ENCODE results near the gene CNEP1R1. TPM values are rescaled to one million over a fixed set of nuclear protein-coding genes. Genes with fewer than 3 reads are reported as not detected.

Gene CNEP1R1
- total RNA-seq, 1 donor from 2014 or later = 28.4 TPM

GRCh38 chr16:50004239-50004638, 20.8 kb upstream of the CNEP1R1 start:
- no peak for TF ChIP-seq CTCF (IDR thresholded peaks at IDR 0.05; ENCODE audit: unreplicated experiment)
- no peak for DNase-seq (ENCODE audit: low spot score, unreplicated experiment)
- peaks cover 6% of the 10 kb centered on the region for H3K27me3 Mint-ChIP-seq
- H3K27ac Mint-ChIP-seq = no peak overlapping the region
- H3K9me3 Mint-ChIP-seq (ENCODE audit: low read depth) = peaks cover 6% of the 10 kb centered on the region
- H3K4me3 Mint-ChIP-seq (ENCODE audit: low read depth) = no peak overlapping the region
- no peaks in the 10 kb centered on the region for H3K4me1 Mint-ChIP-seq (ENCODE audit: low read depth)
- H3K36me3 Mint-ChIP-seq (ENCODE audit: insufficient read depth) = no peaks in the 10 kb centered on the region

GRCh38 chr16:50006964-50007363, 18.1 kb upstream of the CNEP1R1 start:
- Mint-ChIP-seq H3K36me3 (ENCODE audit: insufficient read depth) (no peaks in the 10 kb centered on the region), H3K27me3 (peaks cover 2% of the 10 kb centered on the region), H3K9me3 (ENCODE audit: low read depth) (peaks cover 6% of the 10 kb centered on the region), H3K4me1 (ENCODE audit: low read depth) (peaks cover 6% of the 10 kb centered on the region), H3K27ac (no peak overlapping the region), H3K4me3 (ENCODE audit: low read depth) (no peak overlapping the region)
- no peak for DNase-seq (ENCODE audit: low spot score, unreplicated experiment)
- no peak for TF ChIP-seq CTCF (IDR thresholded peaks at IDR 0.05; ENCODE audit: unreplicated experiment)

- Mint-ChIP-seq H3K9me3 (ENCODE audit: low read depth) (peaks cover 6% of the 10 kb centered on the region), H3K27me3 (peaks cover 6% of the 10 kb centered on the region), H3K4me1 (ENCODE audit: low read depth) (peaks cover 6% of the 10 kb centered on the region), H3K36me3 (ENCODE audit: insufficient read depth) (no peaks in the 10 kb centered on the region), H3K4me3 (ENCODE audit: low read depth) (no peak overlapping the region), H3K27ac (no peak overlapping the region)
- TF ChIP-seq CTCF (IDR thresholded peaks at IDR 0.05; ENCODE audit: unreplicated experiment) = no peak
- no peak for DNase-seq (ENCODE audit: low spot score, unreplicated experiment)
These were observed 17.3 kb upstream of the CNEP1R1 start for GRCh38 chr16:50007744-50008143.

- no peak for TF ChIP-seq CTCF (IDR thresholded peaks at IDR 0.05; ENCODE audit: unreplicated experiment)
- no peaks in the 10 kb centered on the region for H3K36me3 Mint-ChIP-seq (ENCODE audit: insufficient read depth)
- H3K27ac Mint-ChIP-seq = no peak overlapping the region
- H3K4me3 Mint-ChIP-seq (ENCODE audit: low read depth) = no peak overlapping the region
- H3K27me3 Mint-ChIP-seq = peaks cover 6% of the 10 kb centered on the region
- DNase-seq (ENCODE audit: low spot score, unreplicated experiment) = no peak
- peaks cover 6% of the 10 kb centered on the region for H3K4me1 Mint-ChIP-seq (ENCODE audit: low read depth)
- peaks cover 6% of the 10 kb centered on the region for H3K9me3 Mint-ChIP-seq (ENCODE audit: low read depth)
These were observed 14.8 kb upstream of the CNEP1R1 start for GRCh38 chr16:50010212-50010611.

GRCh38 chr16:50011707-50012106, 13.3 kb upstream of the CNEP1R1 start:
- Mint-ChIP-seq H3K36me3 (ENCODE audit: insufficient read depth) (no peaks in the 10 kb centered on the region), H3K4me1 (ENCODE audit: low read depth) (peaks cover 6% of the 10 kb centered on the region), H3K27me3 (peaks cover 6% of the 10 kb centered on the region), H3K4me3 (ENCODE audit: low read depth) (no peak overlapping the region), H3K9me3 (ENCODE audit: low read depth) (peaks cover 6% of the 10 kb centered on the region), H3K27ac (no peak overlapping the region)
- no peak for DNase-seq (ENCODE audit: low spot score, unreplicated experiment)
- no peak for TF ChIP-seq CTCF (IDR thresholded peaks at IDR 0.05; ENCODE audit: unreplicated experiment)

All from progenitor cell of endocrine pancreas (in vitro differentiated cells).